WERI-Rb-1 (cell line): Measurements from ENCODE around the gene FRMPD1.
A peak's percentile ranks its signal among the peaks of the same experiment; 100 is the strongest.
"Not testable (repeated sequence)": the region's sequence is repeated elsewhere in the genome, so short reads cannot be mapped to it uniquely, and the experiment has no call there.

Experiments
- DNase-seq: peaks from one replicate; pipeline ENCODE4 v3.0.0-alpha.2; 2020
- H3K27ac ChIP-seq: fragments of 250-450 bp; sonication (Bioruptor Pico); 2 replicates; pipeline ENCODE4 v1.5.1; 2020; ENCODE audit warnings: mild to moderate bottlenecking, moderate library complexity
- H3K27me3 ChIP-seq: fragments of 250-450 bp; sonication (Bioruptor Pico); 2 replicates; pipeline ENCODE4 v1.5.1; 2021; ENCODE audit warnings: mild to moderate bottlenecking, low read depth, moderate library complexity; ENCODE audit not compliant: insufficient read depth, severe bottlenecking
- H3K36me3 ChIP-seq: fragments of 250-450 bp; sonication (Bioruptor Pico); 2 replicates; pipeline ENCODE4 v1.5.1; 2020; ENCODE audit warnings: mild to moderate bottlenecking, moderate library complexity
- H3K4me3 ChIP-seq: 2 replicates; pipeline ENCODE4 v1.5.1; 2011; ENCODE audit warnings: low read depth, mild to moderate bottlenecking, control low read depth, low read length
- H3K9me3 ChIP-seq: fragments of 250-450 bp; sonication (Bioruptor Pico); 2 replicates; pipeline ENCODE4 v1.5.1; 2021; ENCODE audit warnings: mild to moderate bottlenecking, moderate library complexity; ENCODE audit not compliant: severe bottlenecking
- TF ChIP-seq, protein P1 (sequence below): IDR thresholded peaks from 2 replicates; pipeline ENCODE4 v1.5.1; 2011; ENCODE audit warnings: low read depth, mild to moderate bottlenecking, control low read depth, inconsistent platforms, low read length

The FRMPD1 gene

DNA sequence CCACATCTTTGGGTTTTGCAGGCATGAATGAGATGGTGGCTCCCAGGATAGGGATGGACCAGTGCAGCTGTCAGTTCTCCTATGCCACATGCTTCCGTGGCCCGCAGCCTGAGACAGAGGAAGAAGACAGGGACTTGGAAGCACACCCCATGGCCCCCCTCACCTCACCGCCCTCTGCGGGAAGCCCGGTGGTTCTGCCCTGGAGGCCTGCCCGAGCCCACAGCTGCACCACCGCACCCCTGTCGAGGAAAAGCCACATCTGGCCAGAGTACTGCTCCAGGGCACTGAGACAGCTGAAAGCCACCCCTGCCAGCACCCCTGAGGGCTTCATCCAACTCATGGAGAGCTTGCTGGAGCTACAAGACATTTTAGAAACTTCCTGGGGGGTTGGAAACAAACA lies 95.2 kb downstream of the FRMPD1 start:
- peaks cover 28% of the 10 kb centered on the region for H3K36me3 ChIP-seq
- H3K9me3 ChIP-seq: no peaks in the 10 kb centered on the region
- no peak overlapping the region for H3K4me3 ChIP-seq
- TF ChIP-seq, protein P1, sequence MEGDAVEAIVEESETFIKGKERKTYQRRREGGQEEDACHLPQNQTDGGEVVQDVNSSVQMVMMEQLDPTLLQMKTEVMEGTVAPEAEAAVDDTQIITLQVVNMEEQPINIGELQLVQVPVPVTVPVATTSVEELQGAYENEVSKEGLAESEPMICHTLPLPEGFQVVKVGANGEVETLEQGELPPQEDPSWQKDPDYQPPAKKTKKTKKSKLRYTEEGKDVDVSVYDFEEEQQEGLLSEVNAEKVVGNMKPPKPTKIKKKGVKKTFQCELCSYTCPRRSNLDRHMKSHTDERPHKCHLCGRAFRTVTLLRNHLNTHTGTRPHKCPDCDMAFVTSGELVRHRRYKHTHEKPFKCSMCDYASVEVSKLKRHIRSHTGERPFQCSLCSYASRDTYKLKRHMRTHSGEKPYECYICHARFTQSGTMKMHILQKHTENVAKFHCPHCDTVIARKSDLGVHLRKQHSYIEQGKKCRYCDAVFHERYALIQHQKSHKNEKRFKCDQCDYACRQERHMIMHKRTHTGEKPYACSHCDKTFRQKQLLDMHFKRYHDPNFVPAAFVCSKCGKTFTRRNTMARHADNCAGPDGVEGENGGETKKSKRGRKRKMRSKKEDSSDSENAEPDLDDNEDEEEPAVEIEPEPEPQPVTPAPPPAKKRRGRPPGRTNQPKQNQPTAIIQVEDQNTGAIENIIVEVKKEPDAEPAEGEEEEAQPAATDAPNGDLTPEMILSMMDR: no peak
- no peaks in the 10 kb centered on the region for H3K27me3 ChIP-seq
- H3K27ac ChIP-seq: no peak overlapping the region
- no peak for DNase-seq

DNA sequence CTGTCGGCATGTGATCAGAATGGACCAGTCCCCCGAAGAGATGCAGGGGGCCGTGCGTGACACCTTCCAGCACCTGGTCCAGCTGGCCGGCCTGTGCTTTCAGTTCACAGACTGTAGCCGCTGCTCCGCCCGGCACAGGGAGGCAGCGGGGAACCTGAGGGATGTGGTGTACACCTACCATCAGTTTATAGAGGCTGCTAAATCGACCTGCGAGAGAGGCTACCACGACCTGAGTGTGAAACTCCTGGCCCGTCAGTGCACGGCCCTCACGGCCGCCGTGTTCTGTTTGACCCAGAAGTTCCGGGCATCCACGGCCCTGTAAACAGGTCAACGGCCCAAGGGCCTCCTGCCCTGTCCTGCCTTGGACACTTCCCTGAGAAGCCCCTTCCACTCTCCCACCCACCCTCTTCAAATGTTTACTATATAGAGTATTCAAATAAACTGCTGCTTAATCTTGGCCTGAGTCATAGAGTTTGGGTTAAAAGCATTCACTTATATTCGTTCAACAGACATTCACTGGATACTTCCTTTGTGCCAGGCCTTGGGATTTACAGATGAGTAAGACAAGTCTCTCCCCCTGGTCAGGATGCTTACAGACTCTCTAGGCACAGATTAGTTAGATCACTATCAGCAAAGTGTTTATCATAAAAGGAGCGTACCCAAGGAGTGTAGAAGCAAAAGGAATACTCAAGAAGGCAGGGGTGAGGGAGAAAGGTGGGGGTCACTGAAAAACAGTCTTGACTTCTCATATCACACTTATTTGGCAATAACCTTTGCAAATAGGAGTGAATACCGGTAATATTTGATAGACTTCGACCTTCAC lies 95.9 kb downstream of the FRMPD1 start:
- Histone ChIP-seq H3K27ac (peak overlapping the region; percentile 26), H3K36me3 (peaks cover 21% of the 10 kb centered on the region), H3K4me3 (no peak overlapping the region), H3K27me3 (no peaks in the 10 kb centered on the region), H3K9me3 (no peaks in the 10 kb centered on the region)
- DNase-seq: no peak
- TF ChIP-seq, protein P1: no peak

DNA sequence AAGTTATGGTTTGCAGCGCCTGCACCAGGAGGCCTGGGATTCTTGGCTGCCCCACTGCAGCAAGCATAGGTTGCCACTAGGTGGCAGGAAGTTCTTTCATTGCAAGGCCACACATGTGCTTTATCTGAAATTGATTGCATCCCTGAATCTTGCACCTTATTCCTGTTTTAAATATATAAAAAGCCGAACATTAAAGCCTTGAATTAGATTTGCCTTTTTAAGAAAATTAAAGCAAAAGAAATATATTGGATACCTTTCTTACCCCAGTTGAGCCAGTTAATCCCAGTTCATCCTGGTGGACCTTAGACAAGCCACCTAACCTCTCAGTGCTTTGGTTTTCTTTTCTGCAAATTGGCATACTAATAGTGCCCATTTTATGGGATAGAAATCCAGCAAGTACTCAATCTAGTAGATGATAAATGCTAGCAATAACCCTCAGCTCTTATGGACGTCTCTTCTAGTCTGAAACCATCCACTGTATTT lies 96.6 kb downstream of the FRMPD1 start:
- Histone ChIP-seq H3K27me3 (no peaks in the 10 kb centered on the region), H3K4me3 (no peak overlapping the region)

DNA sequence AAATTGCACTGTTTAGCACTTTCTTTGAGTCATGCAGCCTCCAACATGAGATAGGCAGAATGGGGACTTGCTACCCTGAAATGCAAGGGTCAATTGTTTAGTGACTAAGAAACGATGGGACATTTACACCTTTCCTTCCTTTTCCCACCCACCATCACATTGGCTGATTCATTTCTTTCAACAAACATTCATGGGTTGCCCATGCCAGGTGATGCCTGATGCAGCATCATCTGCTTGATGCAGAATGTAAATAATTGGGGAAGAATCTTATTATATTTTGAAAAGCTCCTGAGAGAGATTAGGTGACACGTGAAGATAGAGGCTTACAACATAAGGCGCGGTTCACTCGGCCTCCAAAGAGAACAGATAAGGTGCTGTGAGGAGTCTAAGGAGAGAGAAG lies 98.4 kb downstream of the FRMPD1 start:
- H3K27ac ChIP-seq: no peak overlapping the region
- H3K4me3 ChIP-seq: no peak overlapping the region
- DNase-seq: no peak
- no peaks in the 10 kb centered on the region for H3K27me3 ChIP-seq
- peaks cover 6% of the 10 kb centered on the region for H3K36me3 ChIP-seq
- TF ChIP-seq, protein P1: no peak
- H3K9me3 ChIP-seq: peaks cover 6% of the 10 kb centered on the region

More for the DNA sequence above, 96.6 kb downstream of the FRMPD1 start:
- Histone ChIP-seq H3K27ac (peak overlapping the region; percentile 21; the same call in 1 of the 2 replicates), H3K36me3 (peaks cover 15% of the 10 kb centered on the region), H3K9me3 (no peaks in the 10 kb centered on the region)
- DNase-seq: peak; percentile 71
- TF ChIP-seq, protein P1: peak; percentile 88

DNA sequence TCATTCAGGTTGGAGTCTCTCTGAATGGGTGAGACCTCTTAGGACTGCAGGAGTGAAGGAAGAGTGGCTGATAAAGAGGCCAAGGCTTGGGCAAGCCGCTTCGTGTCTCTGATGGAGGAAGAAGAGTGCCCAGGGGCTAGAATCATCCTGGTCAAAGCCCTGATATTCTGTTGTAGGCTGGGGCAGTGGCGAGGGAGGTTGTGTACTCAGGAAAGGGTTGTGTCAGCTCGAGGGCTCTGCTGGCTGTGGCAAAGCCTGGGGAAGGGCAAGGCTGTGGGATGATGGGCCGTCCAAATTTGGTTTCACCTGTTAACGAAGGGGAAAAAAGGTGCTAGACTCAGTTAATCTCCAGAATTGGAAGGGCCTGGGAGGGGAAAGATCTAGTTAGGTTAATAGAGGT lies 100.4 kb downstream of the FRMPD1 start:
- H3K27me3 ChIP-seq: no peaks in the 10 kb centered on the region
- no peak overlapping the region for H3K4me3 ChIP-seq

DNA sequence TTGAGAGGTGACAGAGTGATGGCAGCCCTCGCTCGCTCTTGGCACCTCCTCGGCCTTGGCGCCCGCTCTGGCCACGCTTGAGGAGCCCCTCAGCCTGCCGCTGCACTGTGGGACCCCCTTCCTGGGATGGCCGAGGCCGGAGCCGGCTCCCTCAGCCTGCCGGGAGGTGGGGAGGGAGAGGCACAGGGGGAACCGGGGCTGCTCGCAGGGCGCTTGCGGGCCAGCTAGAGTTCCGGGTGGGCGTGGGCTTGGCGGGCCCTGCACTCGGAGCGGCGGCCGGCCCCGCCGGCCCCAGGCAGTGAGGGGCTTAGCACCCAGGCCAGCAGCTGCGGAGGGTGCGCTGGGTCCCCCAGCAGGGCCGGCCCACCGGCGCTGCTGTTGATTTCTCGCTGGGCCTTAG lies 101.0 kb downstream of the FRMPD1 start:
- H3K27me3 ChIP-seq, DNase-seq, H3K9me3 ChIP-seq, H3K4me3 ChIP-seq, H3K27ac ChIP-seq, H3K36me3 ChIP-seq: not testable (repeated sequence)

More for the DNA sequence above, 100.4 kb downstream of the FRMPD1 start:
- Histone ChIP-seq H3K9me3 (peaks cover 6% of the 10 kb centered on the region), H3K36me3 (no peaks in the 10 kb centered on the region), H3K27ac (no peak overlapping the region)
- TF ChIP-seq, protein P1: no peak
- DNase-seq: no peak

DNA sequence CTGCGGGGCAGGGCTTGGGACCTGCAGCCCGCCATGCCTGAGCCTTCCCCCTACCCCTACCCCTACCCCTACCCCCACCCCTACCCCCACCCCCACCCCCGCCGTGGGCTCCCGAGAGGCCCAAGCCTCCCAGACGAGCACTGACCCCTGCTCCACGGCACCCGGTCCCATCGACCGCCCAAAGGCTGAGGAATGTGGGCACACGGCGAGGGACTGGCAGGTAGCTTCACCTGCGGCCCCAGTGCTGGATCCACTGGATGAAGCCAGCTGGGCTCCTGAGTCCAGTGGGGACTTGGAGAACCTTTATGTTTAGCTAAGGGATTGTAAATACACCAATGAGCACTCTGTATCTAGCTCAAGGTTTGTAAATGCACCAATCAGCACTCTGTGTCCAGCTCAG lies 101.4 kb downstream of the FRMPD1 start:
- not testable (repeated sequence) for H3K9me3 ChIP-seq, H3K36me3 ChIP-seq, DNase-seq, H3K4me3 ChIP-seq, H3K27ac ChIP-seq, H3K27me3 ChIP-seq
